HG03095 (cell line): ENCODE measurements around the gene CORO2A.

Experiments
- ATAC-seq: cut with Tn5 transposase; IDR thresholded peaks from one replicate; pipeline ENCODE4 v1.9.1; 2021; ENCODE audit warnings: moderate library complexity; ENCODE audit not compliant: unreplicated experiment

CORO2A gene

GRCh38 chr9:98173181-98173580 lies 19.3 kb downstream of the CORO2A start:
- no peak for ATAC-seq

- no peak for ATAC-seq
Measured at GRCh38 chr9:98172604-98173003, 19.8 kb downstream of the CORO2A start.

- ATAC-seq: no peak
Measured at GRCh38 chr9:98171176-98171925, 21.1 kb downstream of the CORO2A start.

GRCh38 chr9:98168941-98169488 lies 23.4 kb downstream of the CORO2A start:
- ATAC-seq: peak; percentile 100

GRCh38 chr9:98168153-98168780 lies 24.2 kb downstream of the CORO2A start:
- ATAC-seq: no peak

- ATAC-seq: no peak
Measured at GRCh38 chr9:98164912-98165311, 27.5 kb downstream of the CORO2A start.

GRCh38 chr9:98162613-98163012 lies 29.8 kb downstream of the CORO2A start:
- ATAC-seq: no peak

- no peak for ATAC-seq
Measured at GRCh38 chr9:98161851-98162250, 30.6 kb downstream of the CORO2A start.

GRCh38 chr9:98159790-98160189 lies 32.6 kb downstream of the CORO2A start:
- no peak for ATAC-seq

- no peak for ATAC-seq
Measured at GRCh38 chr9:98159301-98159700, 33.1 kb downstream of the CORO2A start.

GRCh38 chr9:98158071-98158831 lies 34.2 kb downstream of the CORO2A start:
- no peak for ATAC-seq

- no peak for ATAC-seq
Measured at GRCh38 chr9:98157372-98157771, 35.1 kb downstream of the CORO2A start.

GRCh38 chr9:98154678-98155077 lies 37.8 kb downstream of the CORO2A start:
- no peak for ATAC-seq

GRCh38 chr9:98152526-98152925 lies 39.9 kb downstream of the CORO2A start:
- no peak for ATAC-seq

- no peak for ATAC-seq
Measured at GRCh38 chr9:98150721-98151120, 41.7 kb downstream of the CORO2A start.

- ATAC-seq: no peak
Measured at GRCh38 chr9:98150164-98150563, 42.3 kb downstream of the CORO2A start.

- ATAC-seq: no peak
Measured at GRCh38 chr9:98149422-98149821, 43.0 kb downstream of the CORO2A start.

- no peak for ATAC-seq
Measured at GRCh38 chr9:98148486-98148885, 44.0 kb downstream of the CORO2A start.

- ATAC-seq: no peak
Measured at GRCh38 chr9:98147582-98147981, 44.9 kb downstream of the CORO2A start.

GRCh38 chr9:98146101-98146991 lies 46.1 kb downstream of the CORO2A start:
- no peak for ATAC-seq

- ATAC-seq: no peak
Measured at GRCh38 chr9:98144631-98145030, 47.8 kb downstream of the CORO2A start.
